Pancreas (tissue), 10 donors: ENCODE measurements around the gene PLD1. TPM values are rescaled to one million over a fixed set of nuclear protein-coding genes. Genes with fewer than 3 reads are reported as not detected.
A peak's percentile ranks its signal among the peaks of the same experiment; 100 is the strongest.

Experiments used
- ATAC-seq, 4 donors: fragments of 200-7000 bp; cut with Tn5 transposase; one replicate each; pipeline versions ENCODE4 v1.8.0 to v1.9.1; 2020; ENCODE audit warnings: mild to moderate bottlenecking in 4 of 4, moderate library complexity in 4 of 4
- DNase-seq, 6 donors: peaks; one replicate each; pipeline ENCODE4 v3.0.0-alpha.2; 2020
- FAIRE-seq: peaks from 2 replicates; lab custom pipeline; 2012; peaks lifted over from hg19 to GRCh38; lab: Jason Lieb, UNC
- H3K27ac ChIP-seq, 4 donors: fragments of 200-600 bp; sonication (generic); 1 replicate in 3 of 4; 2 replicates in 1 of 4; pipeline versions ENCODE4 v1.5.0 to v1.8.0; 2020
- H3K27me3 ChIP-seq, 4 donors: fragments of 200-600 bp; one replicate each; pipeline ENCODE4 v1.8.0; 2021
- H3K36me3 ChIP-seq, 3 donors: fragments of 200-600 bp; sonication (generic) in 1 of 3; one replicate each; pipeline versions ENCODE4 v1.5.0 to v1.8.0; 2020 to 2021
- H3K4me1 ChIP-seq, 3 donors: fragments of 200-600 bp; one replicate each; pipeline ENCODE4 v1.8.0; 2021
- H3K4me3 ChIP-seq, 4 donors: fragments of 200-600 bp; sonication (generic) in 2 of 4; one replicate each; pipeline versions ENCODE4 v1.5.0 to v1.8.0; 2020 to 2021
- H3K9me3 ChIP-seq, 4 donors: fragments of 200-600 bp; one replicate each; pipeline ENCODE4 v1.8.0; 2021
- CTCF ChIP-seq, 4 donors: fragments of 200-600 bp; sonication (generic) in 3 of 4; IDR thresholded peaks; one replicate each; pipeline versions ENCODE4 v1.5.0 to v1.8.0; 2021; ENCODE audit warnings: antibody characterized with exemption in 4 of 4
- WGBS, 2 donors: extraction: QIAGEN DNeasy Blood & Tissue Kit; methylation state at CpG; one replicate each; pipeline ENCODE4 v1.1.7; 2013; 5-methylcytosine and 5-hydroxymethylcytosine counted together
- intact Hi-C, 3 donors: fragments of 100-400 bp; cut with DNase I; formaldehyde crosslinking; loops; one replicate each; pipeline versions ENCODE4 v1.11.1 to v1.14.2; 2022
- polyA plus RNA-seq, 2 donors: library from polyadenylated mRNA; stranded (reverse); fragments of 200-250 nt; gene quantifications; one replicate each; pipeline ENCODE4 v1.2.3, GENCODE V29; 2013
- total RNA-seq, 6 donors: library from RNA; stranded (reverse); fragmentation: NEBNext Ultra II Directional in 4 of 6; extraction: Animal tissue kit (Norgen Biotek cat#: 25700) in 4 of 6; gene quantifications; one replicate each; pipeline versions ENCODE4 v1.2.1 to v1.2.4, GENCODE V29; 2021 to 2023
- donor health status: healthy with polysubstance abuse.
- donor health status: DM: no; HTN: no; CAD: no; lungs with moderate emphysema.
- donor health status: DM: no; HTN: no; CAD: no.
- donor health status: control.
- donor health status: control.
- donor health status: Bipolar disorder and iron deficiency.
- donor health status: DM: yes; HTN: yes; CAD: no.
- donor health status: DM: no; HTN: no; CAD: no.
- donor health status: DM: no; HTN: no; CAD: no.
- donor health status: DM: yes; HTN: yes; CAD: no.

PLD1 gene
- total and polyA plus RNA-seq, 8 donors, result 14.7 to 62.1 (median 33.7) TPM

- no peaks in the 10 kb centered on the region for H3K27me3 ChIP-seq
- TF ChIP-seq CTCF (IDR thresholded peaks at IDR 0.05), result no peak
- ATAC-seq (no peak), DNase-seq (no peak), FAIRE-seq (no peak)
- no peak overlapping the region for H3K27ac ChIP-seq
- H3K36me3 ChIP-seq, result no peaks in the 10 kb centered on the region
- H3K4me1 ChIP-seq, result no peaks in the 10 kb centered on the region
- H3K9me3 ChIP-seq, result no peaks in the 10 kb centered on the region
- WGBS, 2 donors, result 84 to 87% methylated on average over 2 of the region's 2 CpGs
- intact Hi-C loops, result no loop called here
- H3K4me3 ChIP-seq, result no peak overlapping the region
These were observed 19.7 kb downstream of the PLD1 start for GRCh38 chr3:171790574-171790897.

- Histone ChIP-seq H3K9me3 (no peaks in the 10 kb centered on the region), H3K4me3 (no peak overlapping the region), H3K27me3 (no peaks in the 10 kb centered on the region), H3K36me3 (no peaks in the 10 kb centered on the region), H3K27ac (no peak overlapping the region), H3K4me1 (no peaks in the 10 kb centered on the region)
- WGBS, 2 donors, result 75 to 88% methylated on average over 4 of the region's 4 CpGs
- no peak for TF ChIP-seq CTCF (IDR thresholded peaks at IDR 0.05)
- DNase-seq (no peak), ATAC-seq (no peak), FAIRE-seq (no peak)
- intact Hi-C loops, result no loop called here
These were observed 20.4 kb downstream of the PLD1 start for GRCh38 chr3:171789759-171790505.

- DNase-seq, result no peak
- intact Hi-C loops, result no loop called here
- Histone ChIP-seq H3K36me3 (no peaks in the 10 kb centered on the region), H3K27me3 (no peaks in the 10 kb centered on the region), H3K4me3 (no peak overlapping the region), H3K4me1 (no peaks in the 10 kb centered on the region), H3K9me3 (no peaks in the 10 kb centered on the region), H3K27ac (no peak overlapping the region)
- FAIRE-seq, result peak; percentile 47
- 63 to 74% methylated on average over 6 of the region's 6 CpGs for WGBS, 2 donors
- no peak for TF ChIP-seq CTCF (IDR thresholded peaks at IDR 0.05)
- peak in 3 of 4 donors; percentile 27 to 29 (median 28) for ATAC-seq
These were observed 21.5 kb downstream of the PLD1 start for GRCh38 chr3:171788546-171789351.

DNA sequence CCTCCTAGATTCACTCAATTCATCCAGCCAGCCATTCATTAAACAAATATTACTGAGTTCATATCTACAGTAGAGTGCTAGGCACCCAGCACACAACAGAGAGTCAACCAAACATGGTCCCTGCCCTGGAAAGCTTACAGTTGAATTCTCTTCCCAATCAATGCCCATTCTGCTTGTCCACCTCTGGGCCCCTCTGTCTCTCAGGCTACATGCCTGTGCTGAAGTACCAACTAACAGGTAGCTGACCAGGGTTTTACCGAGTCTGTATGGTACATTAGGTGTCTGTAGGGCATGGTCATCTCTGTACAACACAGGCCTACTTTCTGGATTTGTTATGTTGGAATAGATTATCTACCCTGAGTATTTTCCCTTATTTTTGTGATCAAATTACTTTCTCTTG lies 23.3 kb downstream of the PLD1 start:
- WGBS, 2 donors, result 94 to 100% methylated on average over 1 of the region's 1 CpG
- no peak for FAIRE-seq

More for the DNA sequence above, 23.3 kb downstream of the PLD1 start:
- DNase-seq, result no peak
- H3K27ac ChIP-seq, result no peak overlapping the region
- intact Hi-C loops, result no loop called here
- no peaks in the 10 kb centered on the region for H3K9me3 ChIP-seq
- no peaks in the 10 kb centered on the region for H3K4me1 ChIP-seq
- H3K4me3 ChIP-seq, result no peak overlapping the region
- no peaks in the 10 kb centered on the region for H3K27me3 ChIP-seq
- no peak for ATAC-seq
- no peaks in the 10 kb centered on the region for H3K36me3 ChIP-seq
- TF ChIP-seq CTCF (IDR thresholded peaks at IDR 0.05), result no peak
